ENCODE measurements around the gene VDR.
"Not testable (repeated sequence)": the region's sequence is repeated elsewhere in the genome, so short reads cannot be mapped to it uniquely, and the experiment has no call there.

The VDR gene

GRCh38 chr12:47825173-47825639, 79.6 kb downstream of the VDR start:
- no peak for DNase-seq

GRCh38 chr12:47824635-47825034, 80.2 kb downstream of the VDR start:
- DNase-seq: no peak

DNA sequence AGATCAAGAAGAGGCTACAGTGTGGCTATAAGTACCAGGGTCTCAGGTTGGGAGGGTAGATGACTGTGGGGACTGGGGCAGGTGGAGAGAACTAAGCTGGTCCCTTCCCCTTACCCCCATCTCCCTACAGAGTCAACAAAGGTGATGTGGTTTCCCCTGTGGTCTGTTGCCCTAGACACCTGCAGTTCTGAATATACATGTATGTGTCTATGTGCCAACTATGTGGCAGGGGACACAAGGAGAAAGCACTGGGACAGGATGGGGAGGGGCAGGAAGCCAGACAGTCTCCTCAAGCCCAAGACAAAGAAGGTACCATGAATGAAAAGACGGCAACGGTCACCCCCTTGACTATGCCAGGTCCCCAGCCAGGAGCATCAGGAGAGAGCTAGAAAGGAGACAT, 80.6 kb downstream of the VDR start:
- no peak for DNase-seq

DNA sequence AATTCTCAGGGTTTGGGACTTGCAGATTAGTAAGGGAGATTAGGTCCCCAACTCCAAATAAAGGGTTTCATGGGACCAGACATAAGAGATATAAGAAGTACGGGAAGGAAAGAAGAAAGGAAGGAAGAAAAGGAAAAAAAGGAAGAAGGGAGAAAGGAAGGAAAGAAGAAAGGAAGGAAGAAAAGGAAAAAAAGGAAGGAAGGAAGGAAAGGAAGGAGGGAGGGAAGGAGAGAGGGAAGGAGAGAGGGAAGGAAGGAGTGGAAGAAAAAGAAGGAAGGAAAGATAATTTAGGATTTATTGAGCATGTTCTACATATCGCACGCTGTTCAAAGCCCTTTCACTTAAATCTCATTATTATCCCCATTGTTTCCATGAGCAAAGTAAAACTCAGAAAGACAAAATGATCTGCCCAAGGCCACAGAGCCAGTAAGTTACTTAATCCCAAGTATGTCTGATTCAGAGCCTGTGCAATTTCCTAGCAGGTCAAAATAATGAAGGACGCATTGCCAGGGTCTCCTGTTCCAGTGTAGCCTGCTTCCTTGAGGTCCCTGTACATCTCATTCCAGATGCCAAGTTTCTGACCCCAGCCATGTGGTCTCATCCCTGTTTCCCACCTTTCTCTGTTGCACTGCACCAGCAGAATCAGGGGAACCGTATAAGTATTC, 81.2 kb downstream of the VDR start:
- DNase-seq: no peak

DNA sequence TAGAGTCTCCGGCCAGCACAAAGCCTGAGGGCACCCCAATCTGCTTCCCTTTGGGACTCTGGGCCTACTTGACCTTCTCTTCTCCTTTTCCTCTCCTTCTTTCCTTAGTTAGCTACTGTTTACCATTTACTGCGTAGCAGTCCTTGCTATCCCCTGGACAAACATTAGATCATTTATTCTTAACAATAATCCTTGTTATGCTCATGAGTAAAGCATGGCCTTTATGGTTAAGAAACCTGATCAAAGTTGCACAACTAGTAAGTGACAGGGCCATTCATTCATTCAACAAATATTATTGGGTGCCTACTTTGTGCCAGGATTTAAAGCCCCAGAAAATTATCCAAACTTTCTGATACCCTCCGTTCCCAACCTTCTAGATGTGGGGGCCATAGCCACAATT, 81.9 kb downstream of the VDR start:
- no peak for DNase-seq

GRCh38 chr12:47822401-47822800, 82.4 kb downstream of the VDR start:
- no peak for DNase-seq

- DNase-seq: no peak
Measured at GRCh38 chr12:47821346-47821706, 83.5 kb downstream of the VDR start.

- no peak for DNase-seq
Measured at GRCh38 chr12:47820631-47821345, 84.0 kb downstream of the VDR start.

GRCh38 chr12:47819896-47820630, 84.7 kb downstream of the VDR start, which contains the start of gene HDAC7:
Gene HDAC7, minus strand, starts transcription at chr12:47819903. Its CDS starts 118 bp downstream, at chr12:47819785.
- DNase-seq: peak; percentile 52

DNA sequence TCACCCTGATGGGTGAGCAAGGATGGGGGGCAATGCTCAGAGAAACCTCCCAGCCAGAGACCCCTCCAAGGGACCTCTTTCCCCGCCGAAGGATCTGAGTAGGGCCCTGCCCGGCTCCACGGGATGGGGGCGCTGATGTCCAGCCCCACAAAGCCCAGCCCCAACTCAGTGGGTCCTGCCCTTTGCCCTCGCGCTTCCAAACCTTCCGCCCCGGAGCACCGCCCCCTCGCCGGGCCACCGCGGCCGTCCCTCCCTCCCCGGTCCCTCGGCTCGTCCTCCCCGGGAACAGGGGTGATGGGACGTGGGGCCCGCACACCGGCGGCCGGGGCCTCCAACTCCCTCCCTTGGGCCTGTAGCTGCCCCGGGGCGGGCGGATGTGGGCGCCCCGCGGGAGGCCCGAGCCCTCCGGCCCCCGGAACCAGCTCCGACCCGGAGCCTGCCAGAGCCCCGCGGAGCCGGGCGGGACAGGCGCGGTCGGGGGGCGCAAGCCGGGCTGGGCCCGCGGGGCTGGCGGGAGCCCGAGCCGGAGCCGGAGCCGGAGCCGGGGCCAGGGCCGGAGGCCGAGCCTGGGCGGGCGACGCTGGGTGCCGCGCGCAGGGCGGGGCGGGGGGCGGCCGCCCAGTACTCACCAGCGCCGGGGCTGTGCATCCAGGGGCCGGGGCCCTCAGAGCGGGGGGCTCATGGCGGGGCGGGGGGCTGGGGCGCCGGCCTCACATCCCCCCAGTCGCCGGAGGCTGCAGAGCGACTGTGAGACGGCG, 85.5 kb downstream of the VDR start:
- peak; percentile 32 for DNase-seq

DNA sequence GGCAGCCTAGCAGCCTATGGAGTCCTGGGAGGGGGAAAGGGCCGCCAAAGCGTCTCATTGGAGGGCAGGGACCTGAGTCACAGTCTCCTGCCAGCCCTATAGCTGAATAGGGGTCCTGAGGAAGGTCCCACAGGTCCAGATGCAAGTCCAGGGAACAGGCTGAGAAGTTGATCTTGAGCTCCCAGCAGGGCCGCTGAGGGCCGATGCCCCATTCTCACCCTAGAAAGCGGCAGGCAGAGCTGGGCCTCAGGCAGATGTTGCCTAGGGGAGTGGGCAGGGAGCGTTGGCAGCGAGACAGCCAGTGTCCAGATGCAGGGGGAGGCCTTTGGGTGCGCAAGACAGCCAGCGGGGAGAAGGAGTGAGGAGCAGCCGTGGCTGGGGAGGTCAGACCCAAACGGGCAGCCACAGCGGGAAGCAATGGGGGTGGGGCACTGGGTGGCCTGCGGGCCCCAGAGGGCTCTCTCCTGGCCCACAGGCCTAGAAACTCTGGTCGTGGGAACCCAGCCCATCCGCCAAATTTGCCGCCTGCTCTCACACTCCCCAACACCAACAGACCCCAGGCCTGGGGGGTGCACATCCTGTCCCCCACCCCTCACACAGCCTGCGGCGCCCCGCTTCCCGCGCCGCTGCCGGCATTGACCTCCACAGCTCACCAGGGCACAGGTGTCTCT, 86.2 kb downstream of the VDR start:
- DNase-seq: no peak

- DNase-seq: no peak
Measured at GRCh38 chr12:47818007-47818376, 86.8 kb downstream of the VDR start.

DNA sequence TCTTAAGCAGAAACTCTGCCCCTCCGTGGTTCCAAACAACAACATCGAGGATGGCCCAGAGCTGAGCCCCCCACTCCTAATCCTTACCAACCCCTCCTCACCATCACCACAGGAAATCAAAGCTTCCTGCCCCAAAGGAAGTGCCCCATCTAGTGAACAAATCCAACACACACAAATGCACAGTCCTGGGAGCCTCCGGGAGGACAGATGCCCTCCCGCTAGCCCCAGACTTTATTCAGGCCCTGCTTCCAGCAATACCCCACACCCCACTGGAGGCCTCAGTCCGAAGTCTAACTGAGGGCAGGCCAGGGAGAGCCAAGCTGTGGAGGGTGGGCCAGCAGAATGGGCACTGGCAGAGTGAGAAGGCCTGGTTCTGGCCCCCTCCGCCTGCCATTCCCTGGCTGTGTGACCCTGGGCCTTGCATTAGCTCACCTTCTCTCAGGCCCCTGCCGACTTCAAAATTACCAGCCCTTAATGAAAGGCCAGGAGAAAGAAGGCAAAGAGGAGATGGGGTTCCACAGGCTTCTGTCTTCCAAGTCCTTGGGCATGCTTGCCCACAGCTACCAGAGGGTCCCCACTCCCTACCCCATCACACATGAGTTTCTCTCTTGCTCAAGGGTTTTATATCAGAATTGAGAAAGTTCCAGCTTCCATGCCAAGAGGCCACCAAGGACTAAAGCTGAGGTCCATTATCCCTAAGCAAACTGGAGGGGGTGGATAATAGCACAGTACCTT, 87.4 kb downstream of the VDR start:
- no peak for DNase-seq

DNA sequence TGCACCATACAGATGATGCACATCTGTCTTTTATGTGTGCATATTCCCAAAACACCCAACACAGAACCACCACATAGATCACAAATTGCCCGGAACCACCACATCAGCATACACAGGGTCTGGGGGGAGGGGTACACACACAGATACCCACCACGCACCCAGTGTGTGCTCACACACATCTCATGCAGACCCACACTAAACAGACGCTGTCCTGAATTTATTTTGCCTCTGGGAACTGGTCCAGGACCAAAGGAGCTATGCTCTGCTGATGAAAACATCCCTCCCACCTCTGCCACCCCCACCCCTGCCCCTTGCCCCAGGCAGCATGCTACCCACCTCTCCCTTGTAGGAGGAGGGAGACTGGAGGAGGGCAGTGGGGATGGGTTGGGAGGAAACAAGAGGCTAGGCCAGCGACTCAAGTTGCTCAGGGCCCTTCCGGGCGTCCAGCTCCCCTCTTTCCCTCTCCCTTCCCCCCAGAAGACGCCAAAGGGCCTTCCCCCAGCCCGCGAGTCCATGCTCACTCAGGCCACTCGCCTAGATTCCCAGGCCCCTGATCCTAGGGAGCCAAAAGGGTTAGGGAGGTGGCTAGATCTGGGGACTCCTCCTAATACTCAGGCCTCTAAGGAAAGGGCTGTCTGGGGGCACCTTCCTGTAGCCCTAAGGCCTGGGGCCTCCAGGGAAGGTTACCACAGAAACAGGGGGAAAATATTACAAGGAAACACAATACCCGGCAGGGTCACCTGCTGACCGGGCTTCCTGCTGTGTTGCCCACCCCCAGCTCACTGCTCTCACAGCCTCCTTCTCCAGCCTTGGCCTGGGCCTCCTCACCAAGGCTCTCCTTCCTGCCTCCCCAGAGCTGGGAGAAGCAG, 88.2 kb downstream of the VDR start:
- no peak for DNase-seq

- not testable (repeated sequence) for DNase-seq
Measured at GRCh38 chr12:47815447-47815846, 89.3 kb downstream of the VDR start.

DNA sequence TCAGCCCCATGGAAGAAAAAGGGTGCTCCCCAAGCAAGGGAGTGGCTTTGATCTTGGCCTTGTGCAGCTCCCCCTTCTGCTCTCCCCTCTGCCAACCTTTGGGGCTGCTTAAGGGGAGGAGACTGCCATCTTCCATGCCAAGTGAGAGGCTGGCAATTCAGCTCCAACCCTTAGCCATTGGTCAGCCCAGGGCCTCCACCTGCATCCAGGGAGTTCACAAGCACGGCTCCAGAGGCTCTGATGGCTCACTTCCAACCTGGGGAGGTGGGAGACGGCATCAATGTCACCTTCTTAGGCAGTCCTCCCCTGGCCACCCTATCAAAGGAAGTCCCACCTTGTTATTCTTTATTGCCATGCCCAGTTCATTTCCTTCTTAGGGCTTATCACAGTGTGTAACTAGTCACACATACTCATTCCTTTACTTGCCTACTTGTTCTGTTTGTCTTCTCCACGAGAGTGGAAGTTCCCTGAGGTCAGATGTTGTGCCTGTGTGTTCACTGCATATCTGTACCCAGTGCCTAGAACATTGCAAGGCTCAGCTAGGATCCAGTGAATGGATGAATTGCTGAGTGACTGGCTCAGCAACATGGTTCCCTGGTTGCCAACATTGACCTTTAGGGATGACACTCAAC, 90.1 kb downstream of the VDR start:
- no peak for DNase-seq

DNA sequence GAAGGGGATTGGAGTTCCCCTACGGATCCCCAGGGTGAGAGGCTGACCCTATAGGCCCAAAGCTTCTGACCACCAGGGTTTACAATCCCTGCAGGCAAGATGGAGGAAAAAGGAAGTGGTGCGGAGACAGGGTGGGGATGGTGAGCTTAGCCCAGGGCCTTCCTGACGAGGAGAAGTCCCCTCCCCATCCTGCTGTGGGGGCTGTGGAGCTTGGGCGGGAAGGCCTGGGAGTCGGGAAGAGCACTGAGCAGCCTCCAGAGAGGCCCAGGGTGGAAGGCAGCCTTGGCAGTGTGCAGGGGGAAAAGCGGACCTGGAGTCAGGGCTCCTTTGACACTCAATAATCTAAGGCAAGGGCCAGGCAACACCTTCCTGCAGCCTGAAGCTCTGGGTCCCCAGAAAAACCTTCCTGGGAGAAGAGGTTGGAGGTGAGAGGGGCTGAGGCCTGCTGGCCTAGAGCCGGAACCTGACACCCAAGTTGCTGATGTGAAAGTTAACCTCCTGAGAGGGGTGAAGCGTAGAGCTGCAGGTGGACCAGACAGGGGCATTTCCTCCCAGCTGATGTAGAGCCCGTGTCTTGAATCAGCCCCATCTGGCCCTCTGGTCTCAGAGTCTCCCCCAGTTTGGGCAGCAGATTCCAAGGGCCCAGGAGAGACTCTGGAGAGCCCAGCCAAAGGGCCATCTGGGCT, 91.1 kb downstream of the VDR start:
- no peak for DNase-seq

GRCh38 chr12:47812797-47813510, 91.8 kb downstream of the VDR start:
- DNase-seq: peak; percentile 82

Measured in activated gamma-delta T cell (primary cell).